ENCODE results near the gene PGLYRP2. TPM values are rescaled to one million over a fixed set of nuclear protein-coding genes. Genes with fewer than 3 reads are reported as not detected.

The PGLYRP2 gene
- total RNA-seq, 2 donors from 2014 or later: not detected

- no peaks in the 10 kb centered on the region for H3K9me3 Mint-ChIP-seq
- H3K4me3 Mint-ChIP-seq: no peak overlapping the region
- DNase-seq: no peak
- H3K9ac ChIP-seq (ENCODE audit: extremely low read depth, low read length, poor library complexity, severe bottlenecking): no peak overlapping the region
- no peak overlapping the region for H3K27ac Mint-ChIP-seq
- peaks cover 93% of the 10 kb centered on the region for H3K27me3 Mint-ChIP-seq (ENCODE audit: insufficient read depth)
- no peaks in the 10 kb centered on the region for H3K36me3 ChIP-seq (ENCODE audit: control insufficient read depth, insufficient read depth, low read length)
- no peak for TF ChIP-seq CTCF (conservative IDR thresholded peaks at IDR 0.05)
- H3K27ac ChIP-seq (ENCODE audit: low read depth, low read length): no peak overlapping the region
- H3K36me3 Mint-ChIP-seq (ENCODE audit: low read depth): no peaks in the 10 kb centered on the region
- WGBS, 2 experiments (ENCODE audit: insufficient coverage in 1 of 2, insufficient read length in 1 of 2): 91% methylated on average over 8 to 9 of the region's 9 CpGs
- H3K4me1 Mint-ChIP-seq: no peaks in the 10 kb centered on the region
- no peaks in the 10 kb centered on the region for H3K9me3 ChIP-seq (ENCODE audit: control insufficient read depth, low read length)
- H3K27me3 ChIP-seq (ENCODE audit: control insufficient read depth, insufficient read depth, low read length, poor library complexity, severe bottlenecking): peaks cover 92% of the 10 kb centered on the region
- no peak overlapping the region for H3K4me3 ChIP-seq (ENCODE audit: low read length)
- no peaks in the 10 kb centered on the region for H3K4me1 ChIP-seq (ENCODE audit: control insufficient read depth, insufficient read depth, low read length)
Measured at GRCh38 chr19:15455996-15456395, 23.3 kb downstream of the PGLYRP2 start.

- H3K27me3 Mint-ChIP-seq (ENCODE audit: insufficient read depth): peaks cover 84% of the 10 kb centered on the region
- WGBS, 2 experiments (ENCODE audit: insufficient coverage in 1 of 2, insufficient read length in 1 of 2): 86 to 87% methylated on average over 11 to 17 of the region's 17 CpGs
- Histone ChIP-seq H3K4me1 (ENCODE audit: control insufficient read depth, insufficient read depth, low read length) (no peaks in the 10 kb centered on the region), H3K36me3 (ENCODE audit: control insufficient read depth, insufficient read depth, low read length) (no peaks in the 10 kb centered on the region), H3K4me3 (ENCODE audit: low read length) (no peak overlapping the region), H3K27ac (ENCODE audit: low read depth, low read length) (no peak overlapping the region), H3K27me3 (ENCODE audit: control insufficient read depth, insufficient read depth, low read length, poor library complexity, severe bottlenecking) (peaks cover 76% of the 10 kb centered on the region), H3K9me3 (ENCODE audit: control insufficient read depth, low read length) (no peaks in the 10 kb centered on the region), H3K9ac (ENCODE audit: extremely low read depth, low read length, poor library complexity, severe bottlenecking) (no peak overlapping the region)
- H3K4me3 Mint-ChIP-seq: no peak overlapping the region
- no peaks in the 10 kb centered on the region for H3K4me1 Mint-ChIP-seq
- DNase-seq: no peak
- no peaks in the 10 kb centered on the region for H3K9me3 Mint-ChIP-seq
- no peak overlapping the region for H3K27ac Mint-ChIP-seq
- no peaks in the 10 kb centered on the region for H3K36me3 Mint-ChIP-seq (ENCODE audit: low read depth)
- TF ChIP-seq CTCF (conservative IDR thresholded peaks at IDR 0.05): peak; percentile 64
Measured at GRCh38 chr19:15453906-15454860, 25.1 kb downstream of the PGLYRP2 start.

- H3K27me3 ChIP-seq (ENCODE audit: control insufficient read depth, insufficient read depth, low read length, poor library complexity, severe bottlenecking): peaks cover 71% of the 10 kb centered on the region
- H3K9me3 Mint-ChIP-seq: no peaks in the 10 kb centered on the region
- peak; percentile 78 for DNase-seq
- H3K9ac ChIP-seq (ENCODE audit: extremely low read depth, low read length, poor library complexity, severe bottlenecking): no peak overlapping the region
- no peak overlapping the region for H3K27ac Mint-ChIP-seq
- 16 to 36% methylated on average over 11 to 44 of the region's 44 CpGs for WGBS, 2 experiments (ENCODE audit: insufficient coverage in 1 of 2, insufficient read length in 1 of 2)
- H3K36me3 Mint-ChIP-seq (ENCODE audit: low read depth): no peaks in the 10 kb centered on the region
- no peaks in the 10 kb centered on the region for H3K36me3 ChIP-seq (ENCODE audit: control insufficient read depth, insufficient read depth, low read length)
- TF ChIP-seq CTCF (conservative IDR thresholded peaks at IDR 0.05): peak; percentile 60
- H3K4me3 Mint-ChIP-seq: peak overlapping the region; percentile 43
- H3K4me1 ChIP-seq (ENCODE audit: control insufficient read depth, insufficient read depth, low read length): no peaks in the 10 kb centered on the region
- H3K4me1 Mint-ChIP-seq: no peaks in the 10 kb centered on the region
- H3K4me3 ChIP-seq (ENCODE audit: low read length): no peak overlapping the region
- peaks cover 74% of the 10 kb centered on the region for H3K27me3 Mint-ChIP-seq (ENCODE audit: insufficient read depth)
- no peaks in the 10 kb centered on the region for H3K9me3 ChIP-seq (ENCODE audit: control insufficient read depth, low read length)
- H3K27ac ChIP-seq (ENCODE audit: low read depth, low read length): no peak overlapping the region
Measured at GRCh38 chr19:15453091-15453578, 26.2 kb downstream of the PGLYRP2 start.
